Fibroblast of the conjunctiva (primary cell): ENCODE data around the gene SYTL2.
A peak's percentile ranks its signal among the peaks of the same experiment; 100 is the strongest.

ENCODE experiments used
- DNase-seq: peaks from one replicate; pipeline ENCODE4 v3.0.0-alpha.2; 2010; ENCODE audit warnings: low read depth

The SYTL2 gene

DNA sequence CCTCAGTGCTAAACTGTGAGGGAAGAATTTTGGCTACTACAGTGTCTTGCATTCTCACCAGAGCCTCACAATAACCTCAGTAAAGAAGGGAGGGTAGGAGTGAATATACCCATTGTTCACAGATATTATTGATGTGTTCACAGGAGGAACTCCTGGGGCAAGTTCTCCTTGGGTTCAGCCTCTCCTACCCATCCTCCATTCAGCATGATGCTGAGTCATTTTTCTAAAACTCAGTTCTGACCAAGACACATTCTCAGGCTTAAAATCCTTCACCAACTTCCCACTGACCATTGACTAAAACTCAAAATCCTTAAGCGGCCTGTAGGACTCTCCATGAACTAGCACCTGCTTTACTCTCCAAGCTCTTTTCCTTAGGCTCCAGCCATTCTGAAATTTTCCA is 48.7 kb downstream of the SYTL2 start:
- no peak for DNase-seq

GRCh38 chr11:85759915-85760314 is 51.0 kb downstream of the SYTL2 start:
- peak; percentile 13 for DNase-seq

DNA sequence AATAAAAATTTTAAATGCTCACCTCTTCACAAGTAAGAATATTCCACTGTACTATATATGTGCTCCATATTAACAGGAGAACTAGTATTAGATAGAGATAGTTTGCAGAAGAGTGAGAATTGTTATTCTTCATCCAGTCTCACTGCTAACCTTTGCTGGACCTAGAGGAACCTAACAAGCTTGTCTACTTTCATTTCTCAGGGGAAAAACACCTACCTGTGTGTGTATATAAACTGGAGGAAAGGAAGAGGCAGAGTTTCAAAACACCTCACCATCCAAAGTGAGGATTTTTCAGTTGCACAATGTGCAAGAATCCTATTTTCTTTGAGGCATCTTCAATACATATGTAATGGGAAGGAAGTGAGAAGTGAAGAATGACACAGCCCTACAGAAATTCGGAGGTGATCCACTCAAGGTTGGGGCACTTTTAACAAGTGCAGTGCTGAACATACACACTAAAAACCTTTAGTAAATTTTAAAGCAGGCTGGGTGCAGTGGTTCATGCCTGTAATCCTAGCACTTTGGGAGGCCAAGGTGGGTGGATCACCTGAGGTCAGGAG is 52.4 kb downstream of the SYTL2 start:
- DNase-seq: no peak

- DNase-seq: no peak
These were observed 52.9 kb downstream of the SYTL2 start for GRCh38 chr11:85758026-85758425.

GRCh38 chr11:85756401-85757200 is 54.3 kb downstream of the SYTL2 start:
- DNase-seq: no peak

DNA sequence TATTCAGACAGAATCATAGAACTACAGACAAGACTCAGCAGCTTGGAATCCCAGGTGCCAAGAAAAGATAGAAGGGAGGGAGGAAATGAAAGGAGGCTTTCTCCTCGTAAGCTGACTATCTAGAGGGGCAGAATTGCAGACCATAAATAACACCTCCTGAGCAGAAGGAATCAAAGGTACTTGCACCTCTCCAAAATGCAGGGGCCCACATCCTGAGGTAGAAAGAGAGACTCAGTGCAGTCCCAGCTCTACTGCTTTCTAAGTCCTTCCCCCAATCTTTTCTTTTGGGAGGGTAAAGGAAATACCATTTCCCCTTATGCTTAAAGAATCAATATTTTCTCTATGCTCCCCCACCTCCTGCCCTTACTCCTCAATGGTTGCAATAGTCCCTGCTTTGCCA is 55.2 kb downstream of the SYTL2 start:
- DNase-seq: no peak

- no peak for DNase-seq
These were observed 55.7 kb downstream of the SYTL2 start for GRCh38 chr11:85755285-85755684.

DNA sequence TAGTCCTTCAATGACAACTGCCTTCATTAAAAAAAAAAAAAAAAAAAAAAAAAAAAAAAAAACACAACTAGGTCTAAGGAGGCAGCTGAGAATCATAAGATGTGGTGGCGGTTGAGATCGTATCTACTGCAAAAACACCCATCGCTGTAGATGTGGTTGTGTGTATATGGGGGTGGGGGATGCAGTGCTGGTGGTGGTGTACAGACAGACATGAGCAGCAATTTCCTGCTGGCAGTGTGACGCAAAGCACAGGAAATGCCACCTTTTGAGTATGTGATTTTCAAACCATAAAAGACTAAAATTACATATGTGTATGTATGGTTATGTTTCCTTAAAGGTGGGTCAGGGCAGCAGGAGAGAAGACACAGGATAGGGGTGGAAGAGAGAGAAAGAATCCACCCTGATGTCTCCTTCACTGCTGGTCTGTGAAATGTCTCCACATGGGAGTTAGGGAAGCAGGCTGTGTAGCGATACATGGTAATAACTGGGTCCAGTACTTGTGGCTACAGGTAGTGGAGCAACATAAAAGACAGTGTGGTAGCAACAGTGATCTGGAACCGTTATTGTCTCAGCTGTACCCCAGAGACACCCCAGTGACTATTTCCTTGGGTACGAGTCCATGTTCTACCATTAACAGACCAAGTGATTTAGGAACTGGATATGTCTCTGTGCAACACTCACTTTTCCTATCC is 57.9 kb downstream of the SYTL2 start:
- no peak for DNase-seq

DNA sequence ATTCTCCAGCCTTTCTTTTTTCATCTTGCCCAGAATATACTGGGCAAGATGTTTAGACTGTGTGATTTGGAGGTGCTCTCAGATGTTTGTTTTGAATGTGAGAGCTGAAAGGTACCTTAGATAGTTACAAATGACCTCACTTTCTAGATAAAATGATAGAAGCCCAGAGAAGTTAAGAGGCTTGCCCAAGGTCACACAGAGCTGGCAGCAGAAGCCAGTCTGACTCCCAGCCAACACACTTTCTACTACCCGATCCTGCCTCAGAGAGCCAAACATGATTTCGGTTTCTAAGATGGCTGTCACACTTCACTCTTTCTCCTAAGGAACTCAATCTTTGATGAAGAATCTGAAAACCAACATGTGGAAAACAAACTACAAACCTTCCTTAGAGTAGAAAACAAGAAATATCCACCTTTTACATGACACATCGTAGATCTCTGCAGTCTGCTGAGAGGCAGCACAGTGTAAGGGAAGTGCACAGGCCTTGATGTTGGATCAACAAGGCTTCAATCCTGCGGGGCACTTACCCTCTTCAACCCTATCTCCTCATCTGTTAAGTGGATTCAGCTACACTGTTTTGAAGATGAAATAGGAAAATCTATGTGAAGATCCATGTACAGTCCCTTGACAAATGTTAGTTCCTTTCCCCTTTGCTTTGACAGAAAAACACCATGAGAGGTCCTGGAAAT is 58.6 kb downstream of the SYTL2 start:
- DNase-seq: no peak

- no peak for DNase-seq
These were observed 59.2 kb downstream of the SYTL2 start for GRCh38 chr11:85751724-85752123.

DNA sequence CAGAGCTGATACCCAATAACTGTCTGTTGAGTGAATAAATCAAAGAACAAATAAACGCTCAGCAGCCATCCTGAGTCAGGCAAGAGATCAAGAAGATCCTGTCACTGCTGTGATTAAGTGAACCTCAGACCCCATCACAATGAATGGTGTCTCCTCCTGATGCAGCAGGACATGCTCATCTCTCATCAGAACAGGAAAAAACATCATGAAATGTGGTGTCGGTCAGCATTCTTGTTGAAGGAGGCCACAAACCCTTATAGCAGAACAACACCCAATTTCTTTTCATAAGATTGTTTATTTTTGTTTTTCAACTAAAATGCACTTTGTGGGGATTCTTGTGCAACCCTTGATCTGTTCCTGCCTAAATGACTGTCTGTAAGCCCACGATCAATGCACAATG is 60.3 kb downstream of the SYTL2 start:
- no peak for DNase-seq

GRCh38 chr11:85749884-85750283 is 61.1 kb downstream of the SYTL2 start:
- DNase-seq: no peak

DNA sequence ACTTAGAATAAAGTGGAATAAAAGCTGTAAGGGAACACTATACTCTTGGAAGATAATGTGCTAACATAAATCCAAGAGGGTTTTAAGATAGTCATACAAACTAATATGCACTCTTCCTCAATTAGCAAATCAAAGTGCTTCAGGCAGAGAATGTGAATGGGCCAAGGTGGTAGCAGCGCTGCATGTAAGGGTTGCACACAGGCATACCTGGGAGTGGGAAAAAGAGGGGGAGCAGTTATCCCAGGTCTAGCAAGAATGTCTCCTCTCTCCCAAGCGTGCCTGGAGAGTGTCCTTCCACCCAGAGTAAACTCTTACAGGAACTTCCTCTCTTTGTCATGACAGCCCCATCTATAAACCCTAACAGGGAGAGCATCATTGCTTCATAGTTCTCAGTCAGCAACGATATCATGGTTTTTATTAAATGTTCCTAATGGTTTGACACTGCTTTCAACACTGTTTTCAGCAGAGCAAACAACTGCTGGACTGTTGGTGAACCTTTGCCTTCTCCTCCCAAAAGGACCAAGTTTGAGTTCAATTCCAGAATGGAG is 61.6 kb downstream of the SYTL2 start:
- no peak for DNase-seq

GRCh38 chr11:85748455-85748891 is 62.5 kb downstream of the SYTL2 start:
- no peak for DNase-seq

DNA sequence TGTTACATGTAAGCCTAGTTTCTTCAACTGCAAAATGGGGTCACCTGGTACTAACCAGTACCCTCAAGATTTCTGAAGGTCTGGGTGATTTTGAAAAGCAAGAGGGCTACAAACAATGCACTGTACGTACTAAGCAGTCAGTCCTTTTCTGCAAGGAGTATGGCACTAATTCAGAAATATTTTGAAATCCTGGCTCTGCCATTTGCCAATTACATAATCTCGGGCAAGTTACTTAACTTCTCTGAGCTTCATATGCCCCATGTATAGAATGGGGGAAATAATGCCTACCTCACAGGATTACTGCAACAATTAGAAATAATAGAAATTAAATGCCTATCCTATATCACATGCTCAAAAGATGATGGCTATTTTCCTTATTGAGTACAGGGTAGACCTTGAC is 64.3 kb downstream of the SYTL2 start:
- no peak for DNase-seq

- DNase-seq: no peak
These were observed 65.3 kb downstream of the SYTL2 start for GRCh38 chr11:85745626-85746025.

- no peak for DNase-seq
These were observed 68.1 kb downstream of the SYTL2 start for GRCh38 chr11:85742873-85743275.

DNA sequence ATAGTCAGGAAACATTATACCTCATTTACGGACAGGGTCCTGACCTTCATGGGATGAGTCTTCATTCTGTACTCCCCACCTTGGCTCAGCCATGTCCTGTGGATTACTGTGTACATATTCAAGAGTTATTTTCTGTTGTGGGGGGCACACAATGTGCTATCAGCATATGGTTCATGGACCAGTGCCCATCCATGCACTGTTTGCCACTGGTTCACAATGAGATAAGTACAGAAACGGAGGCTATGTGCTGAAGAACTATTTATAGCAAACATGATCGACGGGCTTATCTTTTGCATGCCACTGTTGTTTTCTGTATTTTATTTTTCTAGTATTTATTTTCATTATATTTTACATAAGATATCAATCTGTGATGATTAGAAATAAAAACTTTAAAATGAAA is 68.6 kb downstream of the SYTL2 start:
- no peak for DNase-seq

DNA sequence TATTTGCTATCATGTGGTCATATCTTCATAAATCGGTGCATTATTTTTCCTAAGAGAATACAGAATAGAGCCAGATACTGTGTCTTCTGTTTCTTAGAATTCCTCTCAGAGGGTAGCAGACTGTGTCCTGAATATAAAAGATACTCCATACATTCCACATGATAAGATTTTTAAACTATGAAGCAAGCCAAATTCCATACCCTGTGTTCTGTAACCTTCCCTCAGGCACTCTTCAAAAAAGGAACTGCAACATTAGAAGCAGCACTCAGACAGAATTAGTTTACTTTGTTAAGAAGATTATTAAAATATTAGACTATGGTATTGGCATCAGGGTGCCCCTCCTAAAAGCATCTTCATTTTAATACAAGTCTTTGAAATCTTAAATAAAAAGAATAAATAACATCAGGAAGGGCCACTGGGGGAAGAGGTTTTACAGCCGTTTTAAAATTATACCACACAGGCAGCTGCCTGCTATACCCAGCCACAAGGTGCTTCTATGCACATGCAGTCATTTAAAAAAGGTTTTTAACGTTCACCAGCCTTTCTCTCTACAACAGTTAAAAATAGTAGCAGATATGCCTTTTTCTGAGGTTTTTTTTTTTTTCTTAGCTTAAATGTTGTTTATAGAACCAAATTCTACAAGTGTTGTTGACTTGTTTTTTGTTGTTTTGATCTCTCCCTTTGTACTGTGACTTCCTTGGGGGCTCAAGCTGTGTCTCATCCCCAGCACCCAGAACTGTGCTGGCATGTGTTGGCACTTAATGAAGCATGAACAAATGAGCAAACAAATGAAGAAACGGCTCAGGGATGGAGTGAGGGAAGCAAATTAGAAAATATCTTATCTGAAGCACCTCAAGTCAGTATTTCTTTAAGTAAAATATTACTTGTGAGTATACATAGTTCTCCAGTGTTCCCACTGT is 70.2 kb downstream of the SYTL2 start:
- no peak for DNase-seq

GRCh38 chr11:85737738-85738137 is 73.2 kb downstream of the SYTL2 start:
- no peak for DNase-seq

- DNase-seq: no peak
These were observed 75.0 kb downstream of the SYTL2 start for GRCh38 chr11:85735876-85736460.
